Sigmoid colon (tissue), 7 donors: Measurements from ENCODE around the gene ZNRD2. TPM values are rescaled to one million over a fixed set of nuclear protein-coding genes. Genes with fewer than 3 reads are reported as not detected.
A peak's percentile ranks its signal among the peaks of the same experiment; 100 is the strongest.

Experiments
- DNase-seq: peaks from one replicate; pipeline ENCODE4 v3.0.0-alpha.2; 2019
- H3K27ac ChIP-seq, 4 donors: fragments of 200-600 bp; sonication (generic); one replicate each; pipeline ENCODE4 v1.5.1; 2016 to 2019; ENCODE audit warnings: mild to moderate bottlenecking in 1 of 4
- H3K27me3 ChIP-seq, 3 donors: fragments of 200-600 bp; sonication (generic); one replicate each; pipeline ENCODE4 v1.5.1; 2019; ENCODE audit warnings: mild to moderate bottlenecking in 1 of 3
- H3K36me3 ChIP-seq, 4 donors: fragments of 200-600 bp; sonication (generic); one replicate each; pipeline ENCODE4 v1.5.1; 2016 to 2019
- H3K4me1 ChIP-seq, 4 donors: fragments of 200-600 bp; sonication (generic); one replicate each; pipeline ENCODE4 v1.5.1; 2017 to 2019
- H3K4me3 ChIP-seq, 4 donors: fragments of 200-600 bp; sonication (generic); one replicate each; pipeline ENCODE4 v1.5.1; 2017 to 2019; ENCODE audit warnings: mild to moderate bottlenecking in 2 of 4, moderate library complexity in 1 of 4
- H3K9me3 ChIP-seq, 4 donors: fragments of 200-600 bp in 3 of 4; sonication (generic) in 3 of 4; one replicate each; pipeline versions ENCODE4 v1.5.1 to v1.6.1; 2013 to 2019
- CTCF ChIP-seq, 4 experiments: fragments of 450-650 bp in 3 of 4; fragments of 200-600 bp in 1 of 4; IDR thresholded peaks; one replicate each; pipeline ENCODE4 v1.5.1; 2016 to 2019; ENCODE audit warnings: antibody characterized with exemption in 4 of 4, mild to moderate bottlenecking in 3 of 4, moderate library complexity in 2 of 4
- EP300 ChIP-seq, 4 donors: sonication (generic); formaldehyde crosslinking; IDR thresholded peaks; one replicate each; pipeline ENCODE4 v1.6.1; 2017; ENCODE audit warnings: antibody characterized with exemption in 4 of 4
- POLR2A ChIP-seq, 2 donors: fragments of 450-650 bp; IDR thresholded peaks; one replicate each; pipeline ENCODE4 v1.6.1; 2016; ENCODE audit warnings: antibody characterized with exemption in 2 of 2, mild to moderate bottlenecking in 2 of 2, moderate library complexity in 2 of 2
- POLR2AphosphoS5 ChIP-seq, 4 donors: sonication (generic); formaldehyde crosslinking; IDR thresholded peaks; one replicate each; pipeline ENCODE4 v1.6.1; 2017; ENCODE audit warnings: antibody characterized with exemption in 4 of 4
- WGBS, 2 donors: extraction: QIAGEN DNeasy Blood & Tissue Kit; methylation state at CpG; one replicate each; pipeline ENCODE4 v1.1.7; 2013; 5-methylcytosine and 5-hydroxymethylcytosine counted together
- intact Hi-C: fragments of 100-400 bp; cut with DNase I; formaldehyde crosslinking; loops from one replicate; pipeline ENCODE4 v1.15.1; 2023
- polyA plus RNA-seq, 3 donors: library from polyadenylated mRNA; stranded (reverse); fragments of 200-250 nt; gene quantifications; one replicate each; pipeline ENCODE4 v1.2.3, GENCODE V29; 2013
- total RNA-seq, 4 donors: library from RNA; depleted of rRNA; stranded (reverse); fragments of >200 nt; gene quantifications; one replicate each; pipeline ENCODE4 v1.1.0, GENCODE V29; 2016
- donor health status: healthy with polysubstance abuse.
- donor health status: Bipolar disorder and iron deficiency.
- donor health status: healthy.

Gene ZNRD2
- total and polyA plus RNA-seq, 7 donors, result 24.9 to 61.0 (median 52.6) TPM

GRCh38 chr11:65545853-65546216 lies 24.4 kb upstream of the ZNRD2 start:
- no peaks in the 10 kb centered on the region for H3K9me3 ChIP-seq
- intact Hi-C loops, result no loop called here
- WGBS, 2 donors, result 13 to 42% methylated on average over 4 of the region's 4 CpGs
- peak overlapping the region in 2 of 4 donors; percentile 10 to 34 for H3K4me3 ChIP-seq
- DNase-seq, result no peak
- H3K36me3 ChIP-seq, result peaks cover 1 to 44% (median 18%) of the 10 kb centered on the region in 4 donors
- peaks cover 0 to 26% (median 21%) of the 10 kb centered on the region in 4 donors for H3K4me1 ChIP-seq
- no peak for TF ChIP-seq CTCF (IDR thresholded peaks at IDR 0.05)
- no peak for TF ChIP-seq POLR2AphosphoS5 (IDR thresholded peaks at IDR 0.05)
- no peak for TF ChIP-seq EP300 (IDR thresholded peaks at IDR 0.05)
- TF ChIP-seq POLR2A (IDR thresholded peaks at IDR 0.05), result no peak
- H3K27ac ChIP-seq, result peak overlapping the region; percentile 63 to 79 (median 66)
- no peaks in the 10 kb centered on the region for H3K27me3 ChIP-seq

- 8 to 19% methylated on average over 64 of the region's 64 CpGs for WGBS, 2 donors
- Histone ChIP-seq H3K27ac (peak overlapping the region; percentile 63 to 79 (median 66)), H3K9me3 (no peaks in the 10 kb centered on the region), H3K4me3 (peak overlapping the region in 3 of 4 donors; percentile 10 to 34 (median 24)), H3K4me1 (peaks cover 0 to 20% (median 16%) of the 10 kb centered on the region in 4 donors), H3K36me3 (peaks cover 5 to 50% (median 23%) of the 10 kb centered on the region in 4 donors), H3K27me3 (no peaks in the 10 kb centered on the region)
- TF ChIP-seq POLR2A (IDR thresholded peaks at IDR 0.05), result no peak
- TF ChIP-seq POLR2AphosphoS5 (IDR thresholded peaks at IDR 0.05), result peak in 1 of 4 donors; percentile 30
- TF ChIP-seq CTCF (IDR thresholded peaks at IDR 0.05), result no peak
- intact Hi-C loops, result no loop called here
- DNase-seq, result peak; percentile 90
Observed at GRCh38 chr11:65546217-65546958, 23.9 kb upstream of the ZNRD2 start.

DNA sequence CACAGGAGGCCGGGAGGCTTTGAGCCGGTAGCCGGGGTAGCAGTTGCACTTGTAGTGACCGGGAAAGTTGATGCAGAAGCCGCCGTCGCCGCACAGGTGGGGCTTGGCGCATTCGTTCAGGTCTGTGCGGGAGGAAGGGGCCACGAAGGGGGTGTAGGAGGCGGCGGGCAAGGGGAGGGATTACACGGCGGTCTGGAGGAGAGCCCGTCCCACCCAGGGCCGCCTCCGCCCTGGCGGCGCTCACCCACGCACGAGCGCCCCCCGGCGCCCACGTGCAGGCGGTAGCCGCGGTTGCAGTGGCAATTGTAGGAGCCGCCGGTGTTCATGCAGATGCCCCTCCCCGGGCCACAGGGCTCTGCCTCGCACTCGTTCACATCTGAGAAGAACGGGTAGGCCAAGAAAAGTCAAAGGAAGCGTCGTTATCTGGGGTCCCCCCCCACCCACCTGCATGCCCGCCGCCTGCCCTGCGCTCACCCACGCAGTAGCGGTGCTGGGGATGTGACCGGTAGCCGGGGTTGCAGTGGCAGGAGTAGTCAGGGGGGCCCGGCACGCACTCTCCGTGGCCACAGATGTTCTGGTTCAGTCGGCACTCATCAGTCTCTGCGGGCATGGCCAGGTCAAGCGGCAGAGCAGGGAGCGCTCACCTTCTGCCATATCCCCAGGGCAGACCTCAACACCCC lies 22.7 kb upstream of the ZNRD2 start:
- Histone ChIP-seq H3K27me3 (no peaks in the 10 kb centered on the region), H3K4me3 (no peak overlapping the region), H3K27ac (peak overlapping the region in 2 of 4 donors; percentile 65 to 79), H3K36me3 (peaks cover 5 to 59% (median 28%) of the 10 kb centered on the region in 4 donors), H3K4me1 (peaks cover 0 to 23% (median 10%) of the 10 kb centered on the region in 4 donors), H3K9me3 (no peaks in the 10 kb centered on the region)
- DNase-seq, result no peak
- 83 to 89% methylated on average over 52 of the region's 52 CpGs for WGBS, 2 donors
- intact Hi-C loops, result no loop called here
- TF ChIP-seq POLR2A (IDR thresholded peaks at IDR 0.05) (no peak), EP300 (IDR thresholded peaks at IDR 0.05) (no peak), POLR2AphosphoS5 (IDR thresholded peaks at IDR 0.05) (no peak), CTCF (IDR thresholded peaks at IDR 0.05) (no peak)

- no peak for DNase-seq
- WGBS, 2 donors, result 86 to 90% methylated on average over 3 of the region's 3 CpGs
- H3K9me3 ChIP-seq, result no peaks in the 10 kb centered on the region
- H3K27ac ChIP-seq, result no peak overlapping the region
- H3K4me1 ChIP-seq, result peaks cover 0 to 24% (median 10%) of the 10 kb centered on the region in 4 donors
- H3K4me3 ChIP-seq, result no peak overlapping the region
- peaks cover 7 to 59% (median 31%) of the 10 kb centered on the region in 4 donors for H3K36me3 ChIP-seq
- no peaks in the 10 kb centered on the region for H3K27me3 ChIP-seq
- intact Hi-C loops, result no loop called here
- no peak for TF ChIP-seq EP300 (IDR thresholded peaks at IDR 0.05)
- no peak for TF ChIP-seq CTCF (IDR thresholded peaks at IDR 0.05)
- no peak for TF ChIP-seq POLR2A (IDR thresholded peaks at IDR 0.05)
- TF ChIP-seq POLR2AphosphoS5 (IDR thresholded peaks at IDR 0.05), result no peak
Observed at GRCh38 chr11:65548395-65548794, 21.9 kb upstream of the ZNRD2 start.
